GM21360 (cell line): ENCODE measurements around the gene KIAA0232.

Source experiments
- ATAC-seq: cut with Tn5 transposase; IDR thresholded peaks from one replicate; pipeline ENCODE4 v1.9.1; 2021; ENCODE audit warnings: mild to moderate bottlenecking, moderate library complexity; ENCODE audit not compliant: unreplicated experiment

The KIAA0232 gene

GRCh38 chr4:6915041-6916005, 132.8 kb downstream of the KIAA0232 start:
- ATAC-seq, result no peak

- ATAC-seq, result no peak
Measured at GRCh38 chr4:6916069-6916586, 133.6 kb downstream of the KIAA0232 start.

GRCh38 chr4:6916587-6917460, 134.3 kb downstream of the KIAA0232 start:
- ATAC-seq, result no peak

- ATAC-seq, result no peak
Measured at GRCh38 chr4:6917461-6918271, 135.1 kb downstream of the KIAA0232 start.

GRCh38 chr4:6918338-6918737, 135.8 kb downstream of the KIAA0232 start:
- no peak for ATAC-seq

GRCh38 chr4:6920171-6920570, 137.6 kb downstream of the KIAA0232 start:
- no peak for ATAC-seq

- no peak for ATAC-seq
Measured at GRCh38 chr4:6923507-6923906, 141.0 kb downstream of the KIAA0232 start.

- ATAC-seq, result no peak
Measured at GRCh38 chr4:6924361-6924779, 141.8 kb downstream of the KIAA0232 start.

- no peak for ATAC-seq
Measured at GRCh38 chr4:6925357-6925836, 142.9 kb downstream of the KIAA0232 start.

- no peak for ATAC-seq
Measured at GRCh38 chr4:6926081-6926480, 143.6 kb downstream of the KIAA0232 start.

GRCh38 chr4:6926681-6927478, 144.4 kb downstream of the KIAA0232 start:
- no peak for ATAC-seq

- ATAC-seq, result no peak
Measured at GRCh38 chr4:6928081-6928480, 145.6 kb downstream of the KIAA0232 start.

- ATAC-seq, result no peak
Measured at GRCh38 chr4:6929339-6929811, 146.8 kb downstream of the KIAA0232 start.

GRCh38 chr4:6929812-6930464, 147.4 kb downstream of the KIAA0232 start:
- no peak for ATAC-seq

GRCh38 chr4:6932475-6932874, 149.9 kb downstream of the KIAA0232 start:
- ATAC-seq, result no peak

GRCh38 chr4:6932918-6933317, 150.4 kb downstream of the KIAA0232 start:
- no peak for ATAC-seq
